GM19452 (cell line): ENCODE measurements around the gene SETD3.
"Not testable (repeated sequence)": the region's sequence is repeated elsewhere in the genome, so short reads cannot be mapped to it uniquely, and the experiment has no call there.

Experiments used
- ATAC-seq: cut with Tn5 transposase; IDR thresholded peaks from one replicate; pipeline ENCODE4 v1.9.1; 2021; ENCODE audit not compliant: unreplicated experiment

SETD3 gene

GRCh38 chr14:99363616-99364290 is 116.9 kb downstream of the SETD3 start:
- ATAC-seq = no peak

GRCh38 chr14:99363051-99363450 is 117.6 kb downstream of the SETD3 start:
- ATAC-seq = no peak

- no peak for ATAC-seq
Observed at GRCh38 chr14:99361596-99362215, 119.0 kb downstream of the SETD3 start.

- ATAC-seq = no peak
Observed at GRCh38 chr14:99360774-99361595, 119.7 kb downstream of the SETD3 start.

GRCh38 chr14:99359906-99360305 is 120.8 kb downstream of the SETD3 start:
- no peak for ATAC-seq

- no peak for ATAC-seq
Observed at GRCh38 chr14:99357916-99358390, 122.7 kb downstream of the SETD3 start.

GRCh38 chr14:99357151-99357915 is 123.3 kb downstream of the SETD3 start:
- ATAC-seq = no peak

DNA sequence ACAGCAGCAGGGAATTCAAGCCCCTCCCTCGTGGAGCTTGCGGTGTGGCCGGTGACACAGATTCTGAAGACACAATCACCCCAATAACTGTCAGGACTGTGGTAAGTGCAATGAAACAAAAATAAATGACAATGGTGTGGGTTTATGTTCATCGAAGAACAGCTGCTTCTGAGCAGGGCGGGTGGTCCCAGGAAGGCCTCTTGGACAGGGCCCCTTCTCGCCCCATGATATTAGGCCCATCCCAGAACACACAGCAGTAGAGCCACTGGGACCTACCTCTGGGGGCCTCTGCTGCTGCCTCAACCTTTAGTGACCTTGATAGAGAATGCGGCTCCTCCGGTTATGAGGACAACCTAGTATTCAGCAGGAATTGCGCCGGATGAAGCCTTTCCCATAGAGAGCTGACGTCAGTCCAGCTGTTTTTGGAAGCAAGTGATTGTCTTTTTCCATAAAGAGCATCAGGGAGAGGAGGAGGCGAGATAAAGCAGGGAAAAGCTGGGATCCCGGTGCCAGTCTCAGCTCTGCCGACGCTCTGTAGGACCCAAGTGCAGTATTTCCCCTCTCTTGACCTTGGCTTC is 124.5 kb downstream of the SETD3 start:
- ATAC-seq = no peak

GRCh38 chr14:99354166-99354875 is 126.3 kb downstream of the SETD3 start:
- no peak for ATAC-seq

DNA sequence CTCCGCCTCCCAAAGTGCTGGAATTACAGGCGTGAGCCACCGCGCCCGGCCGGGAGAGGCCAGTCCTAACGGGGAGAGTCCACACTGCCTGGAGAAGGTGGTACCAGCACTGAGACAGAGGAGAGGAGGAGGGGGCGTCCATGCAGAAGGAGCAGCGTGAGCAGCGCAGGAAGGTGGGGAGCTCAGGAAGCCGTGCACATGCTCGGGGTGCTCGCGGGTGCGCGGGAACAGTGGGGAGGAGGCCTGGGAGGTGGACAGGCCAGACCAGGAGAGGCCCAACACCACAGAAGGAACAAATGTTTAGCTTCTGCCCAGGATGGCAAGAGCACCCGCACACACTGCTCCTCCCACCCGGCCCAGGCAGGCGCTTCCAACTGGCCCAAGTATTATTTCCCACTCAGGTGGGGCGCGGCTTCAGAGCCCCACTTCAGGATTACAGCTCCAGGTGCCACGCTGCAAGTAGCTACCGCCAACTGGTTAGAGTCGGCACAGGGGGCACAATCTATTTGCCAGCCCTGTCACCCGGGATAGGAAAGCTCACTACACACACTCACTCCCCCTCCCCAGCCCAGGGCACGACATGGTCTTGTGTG is 127.9 kb downstream of the SETD3 start:
- ATAC-seq = no peak

DNA sequence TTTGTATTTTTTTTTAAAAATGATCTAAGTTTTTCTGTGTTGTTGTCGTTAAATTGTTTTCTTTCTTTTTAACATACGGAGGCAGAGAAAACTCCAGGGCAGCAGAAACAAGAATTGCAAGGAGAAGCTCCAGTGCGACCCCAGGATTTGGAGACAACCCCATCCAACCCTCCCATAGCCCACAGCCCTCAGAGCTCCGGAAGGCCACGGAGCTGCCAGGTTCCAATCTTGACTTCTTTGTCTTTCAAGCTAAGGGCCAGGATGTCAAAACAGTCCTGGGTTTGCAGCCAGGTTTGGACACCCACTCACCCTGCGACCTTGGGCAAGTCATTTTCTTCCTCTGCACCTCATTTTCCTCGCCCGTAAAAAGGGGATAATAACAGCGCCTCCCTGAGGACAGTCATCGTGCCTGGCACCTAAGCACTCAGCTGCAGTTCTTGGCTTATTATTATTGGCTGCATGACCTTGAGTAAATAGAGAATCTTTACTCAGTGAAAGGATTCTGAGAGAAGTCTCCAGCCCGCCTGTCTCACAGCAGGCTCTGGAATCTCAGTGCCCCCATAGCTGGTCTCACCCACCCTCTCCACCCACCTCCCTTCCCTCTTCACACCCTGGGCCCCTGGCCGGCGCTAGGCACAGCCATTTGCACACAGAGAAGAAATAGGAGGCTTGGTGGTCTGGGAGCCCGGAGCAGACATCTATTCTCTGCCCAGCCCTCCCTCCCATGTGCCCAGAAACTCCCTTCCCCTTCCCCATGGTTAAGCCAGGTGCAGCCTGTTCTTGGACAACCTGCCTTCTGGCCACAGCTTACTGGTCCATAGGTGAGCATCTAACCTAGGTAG is 129.3 kb downstream of the SETD3 start:
- ATAC-seq = no peak

DNA sequence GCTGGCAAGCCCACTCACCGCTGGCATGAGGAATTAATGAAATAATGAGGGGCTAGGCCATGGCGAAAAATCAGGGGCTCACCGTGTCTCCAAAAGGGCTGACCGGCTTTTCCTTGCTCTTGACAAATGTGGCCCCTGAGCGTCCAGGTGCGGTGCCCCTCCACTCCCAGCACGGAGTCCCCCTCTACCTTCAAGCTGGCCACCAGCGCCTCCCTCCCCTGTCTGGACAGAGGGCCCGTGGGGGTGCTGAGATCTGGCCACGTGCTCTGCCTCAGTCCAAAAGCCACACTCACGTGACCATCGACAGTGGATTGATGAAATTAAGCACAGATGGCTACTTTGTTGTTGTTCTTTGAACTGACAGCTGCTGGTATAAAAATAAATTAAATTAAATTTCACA is 129.9 kb downstream of the SETD3 start:
- ATAC-seq = no peak

DNA sequence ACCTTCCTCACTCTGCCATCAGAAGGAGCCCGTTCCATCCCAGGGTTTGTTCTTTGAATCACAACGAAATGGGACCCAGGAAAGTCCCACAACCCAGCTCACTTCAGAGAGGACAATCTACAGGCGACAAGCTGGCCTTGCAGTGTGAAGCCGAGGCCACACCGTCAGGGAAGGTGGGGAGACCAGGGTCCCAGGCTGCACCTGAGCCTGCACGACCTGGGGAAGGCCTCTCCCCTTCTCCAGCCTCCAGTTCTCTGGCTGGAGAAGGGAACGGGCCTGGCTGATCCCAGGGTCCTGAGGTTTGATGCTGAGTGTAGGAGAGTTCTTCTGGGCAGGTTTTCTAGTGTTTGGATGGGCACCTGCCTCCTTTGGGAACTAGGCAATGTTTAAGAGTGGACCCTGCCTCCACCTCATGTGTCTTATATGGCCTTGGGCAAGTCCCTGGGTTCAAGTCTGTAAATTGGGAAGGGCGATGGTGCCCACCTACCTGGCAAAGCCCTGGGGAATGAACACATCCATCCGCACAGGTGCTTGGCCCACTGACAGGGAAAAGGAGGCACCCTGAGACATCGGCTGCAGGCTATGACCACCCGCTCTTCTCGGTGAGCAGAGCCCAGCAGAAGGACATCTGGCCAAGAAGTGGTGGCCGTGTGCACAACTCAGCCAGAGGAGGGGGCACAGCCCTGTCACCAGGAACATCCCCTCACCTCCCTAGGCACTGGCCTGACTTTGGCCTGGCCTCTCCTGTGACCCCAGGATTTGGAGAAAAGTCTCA is 130.8 kb downstream of the SETD3 start:
- no peak for ATAC-seq

- ATAC-seq = no peak
Observed at GRCh38 chr14:99348816-99349614, 131.6 kb downstream of the SETD3 start.

- ATAC-seq = not testable (repeated sequence)
Observed at GRCh38 chr14:99348231-99348630, 132.4 kb downstream of the SETD3 start.
